Right lung (tissue), 5 donors: ENCODE results near the gene SPON1. TPM values are rescaled to one million over a fixed set of nuclear protein-coding genes. Genes with fewer than 3 reads are reported as not detected.

Experiments used
- DNase-seq, 2 donors: peaks; one replicate each; pipeline ENCODE4 v3.0.0-alpha.2; 2013
- polyA plus RNA-seq, 5 donors: library from polyadenylated mRNA; unstranded; fragments of 120-200 nt; gene quantifications; one replicate each; pipeline versions ENCODE4 v1.2.1 to v1.2.3, GENCODE V29; 2013; ENCODE audit warnings: inconsistent platforms in 1 of 5, low replicate concordance in 1 of 5; ENCODE audit not compliant: insufficient read length in 5 of 5, insufficient read depth in 1 of 5

Gene SPON1
- polyA plus RNA-seq, 5 donors, result 79.0 to 120 (median 95.6) TPM

DNA sequence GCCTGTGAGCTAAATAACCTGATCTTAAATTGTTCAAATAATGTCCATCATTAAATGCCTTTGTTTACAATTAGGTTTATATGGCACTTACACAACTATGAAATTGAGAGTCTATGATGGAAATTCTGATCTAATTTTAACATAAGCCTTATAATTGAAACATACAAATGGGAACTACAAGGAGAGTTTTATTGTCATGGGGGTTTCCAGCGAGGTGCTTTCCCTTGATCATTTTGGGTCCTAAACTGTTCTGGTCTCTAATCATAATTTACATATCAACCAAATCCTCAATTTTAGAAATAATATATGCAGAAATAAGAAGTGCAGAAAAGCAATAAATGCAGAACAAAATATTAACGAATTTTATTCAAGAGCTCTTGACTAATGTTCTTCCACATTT is 351.6 kb downstream of the SPON1 start:
- no peak for DNase-seq

DNA sequence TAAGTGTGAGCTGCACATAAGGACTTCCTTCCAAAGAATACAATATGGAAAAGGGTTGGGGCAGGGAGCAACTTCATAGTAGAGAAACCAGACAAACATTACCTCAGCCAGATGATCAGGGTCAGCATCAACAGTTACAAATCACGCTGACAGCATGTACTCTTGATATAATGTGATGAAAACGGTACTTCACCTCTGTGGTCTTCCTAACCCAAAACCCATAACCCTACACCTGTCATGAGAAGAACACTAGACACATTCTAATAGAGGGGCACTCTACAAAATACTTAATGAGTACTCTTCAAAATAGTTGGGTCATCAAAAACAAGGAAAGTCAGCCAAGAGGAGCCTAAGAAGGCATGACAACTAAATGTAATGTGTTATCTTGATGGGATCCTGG is 352.6 kb downstream of the SPON1 start:
- DNase-seq, result no peak
